Activated T-cell treated with anti-CD3 and anti-CD28 coated beads for 4 hours (primary cell): Measurements from ENCODE around the gene FCHSD1.
"Not testable (repeated sequence)": the region's sequence is repeated elsewhere in the genome, so short reads cannot be mapped to it uniquely, and the experiment has no call there.

Source experiments
- DNase-seq: peaks from one replicate; pipeline ENCODE4 v3.0.0-alpha.2; 2020

Gene FCHSD1

DNA sequence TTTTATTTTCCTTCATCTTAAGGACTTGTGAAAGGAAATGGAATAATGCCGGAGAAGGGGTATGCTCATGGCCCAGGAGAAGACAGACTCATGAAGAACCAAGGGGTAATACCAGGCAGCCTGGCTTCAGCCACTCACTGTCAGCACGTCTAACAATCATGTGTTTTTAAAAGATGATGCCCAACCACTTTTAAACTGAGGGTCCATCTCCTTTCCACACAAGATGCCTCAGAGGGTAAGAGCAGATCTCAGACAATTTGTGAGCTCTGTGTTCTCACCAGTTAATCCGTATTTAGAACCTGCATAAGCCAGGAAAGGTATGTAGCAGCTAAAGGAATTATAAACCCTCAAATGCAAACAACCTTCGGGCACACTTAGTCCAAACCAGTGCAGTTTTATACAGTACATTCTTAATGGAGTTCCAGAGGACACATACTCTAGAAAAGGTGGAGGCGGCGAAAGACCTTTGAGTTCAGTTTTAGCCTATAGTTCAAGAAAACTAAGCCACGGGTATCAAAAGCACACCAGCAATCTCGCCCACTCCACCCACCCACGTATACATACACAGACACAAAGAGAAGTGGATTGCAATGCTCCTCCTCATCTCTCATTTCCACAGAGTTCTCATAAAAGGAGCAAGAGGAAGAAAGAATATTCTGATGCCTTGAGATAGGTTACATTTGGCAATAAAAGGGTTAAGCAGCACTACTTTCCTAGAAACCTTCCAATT, 35.1 kb downstream of the FCHSD1 start:
- peak; percentile 44 for DNase-seq

DNA sequence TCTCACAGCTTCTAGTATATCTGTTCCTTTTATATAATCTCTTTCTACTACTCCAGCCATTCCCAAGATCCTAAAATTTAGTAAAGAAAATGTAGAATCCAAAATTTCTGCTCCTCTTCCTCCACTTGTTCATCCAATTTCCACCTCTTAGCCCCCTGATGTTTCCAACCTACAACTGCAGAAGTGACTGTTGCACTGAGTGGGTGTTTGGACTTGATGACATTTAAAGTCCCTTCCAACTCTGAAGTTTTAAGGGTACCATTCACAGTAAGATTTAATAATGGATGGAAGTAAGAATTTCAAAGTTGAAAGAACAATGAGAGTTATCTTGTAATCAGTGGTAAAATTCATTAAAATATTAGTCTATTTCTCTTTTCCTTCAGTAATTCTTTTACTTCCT, 37.9 kb downstream of the FCHSD1 start:
- DNase-seq: no peak

DNA sequence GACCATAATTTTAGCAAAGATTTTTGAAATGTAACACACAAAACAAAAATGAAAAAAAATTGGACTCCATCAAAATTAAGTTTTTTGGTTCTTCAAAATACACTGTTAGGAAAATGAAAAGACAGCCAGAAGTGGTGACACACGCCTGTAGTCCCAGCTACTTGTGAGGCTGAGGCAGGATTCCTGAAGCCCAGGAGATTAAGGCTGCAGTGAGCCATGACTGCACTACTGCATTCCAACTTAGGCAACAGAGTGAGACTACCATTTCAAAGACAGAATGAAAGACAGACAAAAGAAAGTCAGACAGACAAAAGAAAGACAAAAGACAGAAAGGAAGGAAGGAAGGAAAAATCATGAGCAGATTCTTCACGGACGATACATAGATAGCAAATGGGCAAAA, 39.9 kb downstream of the FCHSD1 start:
- DNase-seq: no peak

DNA sequence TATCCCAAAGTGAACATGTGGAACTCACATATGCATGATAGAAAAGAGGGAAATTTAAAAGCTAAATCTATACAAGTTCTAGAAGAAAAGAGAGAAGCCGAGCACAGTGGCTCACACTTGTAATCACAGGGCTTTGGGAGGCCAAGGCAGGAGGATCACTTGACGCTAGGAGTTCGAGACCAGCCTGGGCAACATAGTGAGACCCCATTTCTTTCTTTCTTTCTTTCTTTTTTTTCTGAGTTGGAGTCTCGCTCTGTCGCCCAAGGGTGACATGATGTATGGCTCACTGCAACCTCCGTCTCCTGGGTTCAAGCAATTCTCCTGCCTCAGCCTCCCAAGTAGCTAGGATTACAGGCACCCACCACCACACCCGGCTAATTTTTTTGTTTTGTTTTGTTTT, 41.3 kb downstream of the FCHSD1 start:
- not testable (repeated sequence) for DNase-seq

DNA sequence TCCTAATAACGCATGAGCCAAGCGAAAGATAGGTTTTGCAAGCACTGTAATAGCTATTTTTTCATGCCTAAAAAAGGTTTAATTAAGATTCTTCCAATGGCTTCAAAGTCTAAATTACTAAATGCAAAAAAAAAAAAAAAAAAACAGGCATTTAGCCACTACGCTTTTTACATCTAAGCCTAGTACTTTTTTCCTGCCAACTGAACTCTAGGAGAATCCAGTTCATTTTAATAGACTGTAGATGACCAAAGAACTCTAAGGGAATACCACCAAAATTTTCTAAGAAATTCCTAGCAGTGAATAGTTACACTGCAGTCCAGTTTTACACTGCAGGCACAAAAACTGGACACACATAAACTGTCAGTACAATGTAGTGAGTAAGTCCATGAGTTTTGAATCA, 42.2 kb downstream of the FCHSD1 start:
- DNase-seq: no peak

DNA sequence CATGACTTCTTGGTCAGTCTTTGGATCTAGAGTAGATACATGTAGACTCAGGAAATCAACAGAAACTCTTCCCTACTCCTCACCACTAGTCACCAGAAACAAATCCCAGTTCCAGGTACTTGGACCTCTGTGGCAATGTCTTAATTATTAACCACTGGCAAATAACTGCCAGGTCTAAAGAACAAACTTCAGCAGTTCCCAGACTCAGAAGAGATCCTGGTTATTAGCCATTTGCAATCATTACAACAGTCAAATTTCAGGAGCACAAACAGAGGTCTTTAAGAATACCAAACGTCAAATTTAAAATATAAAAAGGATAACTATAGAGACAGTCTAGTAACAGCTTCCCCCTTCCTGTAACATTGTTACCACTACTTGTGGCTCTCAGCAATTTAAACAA, 42.7 kb downstream of the FCHSD1 start:
- DNase-seq: no peak

DNA sequence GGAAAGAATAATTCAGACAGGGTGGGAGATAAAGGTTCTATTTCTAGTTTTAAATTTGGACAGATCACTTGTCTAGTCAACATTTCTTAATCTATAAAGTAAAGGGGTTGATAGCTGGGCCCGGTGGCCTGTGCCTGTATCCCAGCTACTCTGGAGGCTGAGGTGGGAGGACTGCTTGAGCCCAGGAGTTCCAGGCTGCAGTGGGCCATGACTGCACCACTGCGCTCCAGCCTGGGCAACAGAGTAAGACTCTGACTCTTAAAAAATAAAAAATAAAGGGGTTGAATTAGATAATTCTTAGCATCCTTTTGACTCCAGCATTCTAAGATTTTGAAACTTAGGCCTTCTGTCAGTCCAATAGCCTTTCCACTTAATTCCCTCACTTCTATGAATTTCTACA, 43.2 kb downstream of the FCHSD1 start:
- no peak for DNase-seq

DNA sequence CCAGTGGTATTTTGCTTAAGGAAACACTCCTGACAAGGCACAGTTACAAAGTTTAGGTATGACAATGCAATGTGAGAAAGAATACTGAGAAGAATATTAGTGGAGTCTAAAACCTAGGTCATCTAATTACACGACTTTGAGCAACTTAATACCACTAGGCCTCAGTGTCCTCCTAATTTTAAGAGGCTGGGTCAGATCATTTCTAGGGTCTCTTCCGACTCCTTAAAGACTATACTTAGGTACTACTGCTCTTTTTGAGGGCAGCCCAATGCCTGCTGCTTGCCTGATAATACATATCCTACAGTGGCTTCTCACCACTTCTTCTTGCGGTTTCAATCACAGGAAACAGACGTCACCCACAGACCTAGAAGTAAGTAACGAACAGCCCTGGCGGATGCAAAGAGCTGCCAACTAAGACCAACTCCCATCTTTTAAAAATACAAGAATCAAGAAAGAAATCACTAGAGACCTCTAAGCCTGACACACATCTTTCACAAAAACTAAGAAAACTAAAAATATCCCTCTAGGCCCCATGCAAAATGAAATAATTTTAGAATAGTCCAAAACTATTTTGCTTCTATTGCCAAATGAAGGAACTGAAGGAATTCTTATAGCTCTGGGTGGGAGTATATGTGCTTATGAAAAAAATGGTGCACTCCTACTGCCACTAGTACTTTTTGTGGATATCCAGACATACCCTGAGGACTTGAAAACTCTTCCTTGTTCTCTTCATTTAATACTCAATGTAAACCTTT, 45.5 kb downstream of the FCHSD1 start:
- DNase-seq: peak; percentile 61

DNA sequence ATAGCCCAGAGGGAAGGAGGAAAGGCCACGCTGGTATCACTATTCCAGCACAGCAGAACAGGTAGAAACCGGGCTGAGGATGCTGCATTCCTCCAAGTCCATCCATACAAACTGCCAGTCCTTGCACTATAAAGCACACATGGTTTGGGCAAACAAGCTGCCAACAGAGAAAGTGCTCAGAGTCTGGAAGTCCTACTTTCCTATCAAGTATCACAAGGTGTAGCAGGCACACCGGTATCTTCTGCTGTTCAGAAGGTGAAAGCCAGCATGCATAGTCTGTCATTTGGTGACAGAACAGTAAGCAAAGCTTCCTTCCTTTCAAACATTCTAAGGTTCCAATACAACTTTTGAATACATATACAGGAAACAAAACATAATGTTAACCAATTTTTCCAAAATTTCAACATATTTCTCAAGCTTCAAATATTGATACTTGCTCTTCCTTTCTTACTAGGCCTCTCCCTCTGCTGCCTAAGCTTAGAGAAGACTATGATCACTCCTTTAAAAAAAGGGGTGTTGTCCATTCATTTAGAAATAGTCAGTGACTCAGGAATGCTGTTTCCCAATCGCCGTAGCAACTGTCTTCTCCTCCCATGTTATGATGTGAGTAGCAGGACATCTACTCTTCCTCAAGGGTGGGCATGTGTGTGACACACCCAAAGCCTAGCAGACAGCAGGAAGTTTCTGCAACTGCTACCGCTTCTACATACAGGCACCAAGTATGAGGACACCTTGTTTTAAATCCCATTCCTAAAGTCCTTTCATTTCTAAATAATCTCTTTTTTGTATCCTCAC, 47.1 kb downstream of the FCHSD1 start:
- DNase-seq: no peak

DNA sequence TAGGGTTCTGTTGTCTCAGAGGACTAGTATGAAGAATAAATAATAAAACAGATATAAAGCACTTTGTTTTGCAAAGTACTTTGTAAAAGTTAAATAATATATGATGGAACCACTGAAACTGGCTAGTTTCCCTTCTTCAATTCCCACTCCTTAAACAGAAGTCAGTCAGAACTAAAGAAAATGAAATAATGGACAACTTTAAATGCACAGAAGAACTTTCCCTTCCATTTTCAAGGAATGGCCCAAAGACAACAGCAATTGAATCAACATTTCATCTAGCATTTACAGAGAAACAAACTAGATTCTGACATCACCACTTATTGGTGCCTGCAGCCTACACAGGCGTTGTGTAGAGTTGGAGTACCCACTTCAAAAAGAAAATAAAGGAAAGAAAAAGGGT, 48.6 kb downstream of the FCHSD1 start:
- DNase-seq: no peak

DNA sequence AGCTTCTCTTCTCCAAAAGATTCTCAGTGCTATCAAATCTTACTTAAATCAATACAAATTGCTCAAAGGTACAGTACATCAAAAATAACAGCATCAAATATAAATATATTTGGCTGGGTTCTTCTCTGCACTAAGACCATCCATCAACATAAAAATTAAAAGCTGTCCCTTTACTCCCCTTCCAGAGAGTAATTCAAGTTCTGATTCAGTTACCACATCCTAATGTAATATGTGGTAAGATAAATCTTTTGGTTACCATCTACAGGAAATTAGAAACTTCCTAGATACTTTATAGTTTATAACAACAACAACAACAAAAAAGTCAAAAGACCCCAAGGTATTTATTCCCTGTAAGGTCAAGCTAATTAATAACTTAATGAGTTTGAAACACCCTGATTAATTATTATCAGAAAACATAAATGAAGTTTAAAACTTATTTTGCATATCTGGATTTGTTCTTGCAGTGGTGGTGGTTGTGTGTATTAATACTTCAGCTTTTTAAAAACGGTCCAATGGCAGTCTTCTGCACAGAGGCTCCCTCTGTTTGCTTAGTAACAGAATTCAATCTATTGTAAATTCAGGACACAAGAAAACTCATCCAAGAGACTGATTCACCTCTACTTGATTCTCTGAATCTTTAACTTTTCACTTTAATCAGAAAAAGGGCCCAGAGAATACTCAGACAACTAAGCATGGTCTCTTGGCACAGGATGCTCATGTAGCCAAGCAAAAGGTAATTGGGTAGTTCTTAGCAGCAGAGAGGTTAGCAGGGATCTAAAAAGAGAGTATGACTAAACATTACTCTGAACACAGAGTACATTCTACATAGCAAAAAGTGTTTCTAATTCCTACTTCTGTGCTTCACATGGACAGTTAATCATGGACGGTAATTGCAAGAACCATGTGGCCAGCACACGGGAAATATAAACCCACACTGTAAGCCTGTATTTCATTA, 52.5 kb downstream of the FCHSD1 start:
- no peak for DNase-seq

DNA sequence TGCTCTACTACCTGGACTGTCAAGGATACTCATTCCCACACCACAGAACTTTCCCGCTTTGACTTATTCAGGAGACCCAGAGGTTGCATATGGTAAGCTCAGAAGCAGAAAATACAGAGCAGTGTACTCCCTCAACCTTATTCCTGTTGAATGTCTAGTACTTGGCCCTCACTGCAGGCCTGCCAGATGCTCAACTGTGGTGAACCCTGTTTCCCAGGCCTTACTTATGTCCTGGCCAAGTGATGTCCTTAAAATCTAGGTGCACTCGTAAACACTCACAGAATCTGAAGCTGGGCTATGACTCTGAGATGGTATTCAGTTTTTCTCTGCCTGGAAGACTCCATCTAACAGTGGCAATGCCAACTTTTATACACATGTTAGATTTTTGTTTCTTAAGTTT, 53.4 kb downstream of the FCHSD1 start:
- DNase-seq: no peak

DNA sequence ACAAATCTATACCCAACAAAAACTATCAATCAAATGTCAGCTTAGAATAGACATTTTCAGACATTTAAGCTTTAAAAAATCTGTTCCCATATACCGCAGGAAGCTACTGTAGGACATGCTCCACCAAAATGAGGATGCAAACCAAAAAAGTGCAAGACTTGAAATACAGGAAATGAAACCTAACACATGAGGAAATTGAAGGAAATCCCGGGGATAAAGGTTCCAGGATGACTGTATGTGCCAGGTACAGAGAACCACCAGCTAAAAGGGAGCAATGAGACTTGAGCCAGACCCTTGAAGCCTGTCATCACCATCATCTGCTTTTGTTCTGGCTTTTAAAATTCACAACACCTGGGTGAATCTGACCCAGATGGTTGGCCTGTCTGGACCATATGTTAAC, 53.8 kb downstream of the FCHSD1 start:
- no peak for DNase-seq

DNA sequence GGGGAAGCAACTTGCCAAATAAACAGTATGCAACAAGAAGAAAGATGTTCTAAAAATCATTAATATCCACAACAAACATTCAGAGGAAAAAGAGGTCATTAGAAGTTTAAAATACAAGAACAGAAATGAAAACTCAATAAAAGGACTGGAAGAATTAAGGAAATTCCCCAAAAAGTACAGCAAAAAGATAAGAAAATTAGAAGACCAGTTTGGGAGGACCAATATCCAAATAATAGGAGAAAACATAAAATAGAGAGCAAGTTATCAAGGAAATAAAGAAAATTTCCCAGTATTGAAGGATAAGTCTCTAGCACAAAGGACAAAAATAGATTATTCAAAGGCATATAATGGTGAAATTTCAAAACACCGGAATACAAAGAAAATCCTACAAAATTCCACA, 54.4 kb downstream of the FCHSD1 start:
- DNase-seq: no peak

DNA sequence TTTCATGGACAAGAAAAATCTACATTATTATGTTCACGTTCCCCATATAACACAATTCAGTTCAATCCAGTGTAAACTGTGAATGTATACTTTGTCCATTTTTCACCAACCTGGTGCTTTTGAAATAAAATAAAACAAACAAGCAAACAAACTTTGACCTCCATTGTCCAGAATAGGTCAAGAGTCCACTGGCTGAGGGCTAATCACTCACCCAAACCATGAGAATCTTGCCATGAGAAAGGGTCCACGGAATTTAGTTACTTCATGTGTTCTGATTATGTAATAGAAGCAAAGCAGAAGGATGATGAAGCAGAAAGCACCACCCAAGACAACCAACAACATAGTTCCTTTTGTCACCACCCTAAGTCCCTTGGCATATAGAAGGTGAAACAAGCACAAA, 61.1 kb downstream of the FCHSD1 start:
- no peak for DNase-seq
